Medulla oblongata (tissue), 1 donor: ENCODE results near the gene MEIS2.
"Not testable (repeated sequence)": the region's sequence is repeated elsewhere in the genome, so short reads cannot be mapped to it uniquely, and the experiment has no call there.

Experiments
- DNase-seq: peaks from one replicate; pipeline ENCODE4 v3.0.0-alpha.2; 2015; ENCODE audit errors: extremely low spot score

Gene MEIS2

DNA sequence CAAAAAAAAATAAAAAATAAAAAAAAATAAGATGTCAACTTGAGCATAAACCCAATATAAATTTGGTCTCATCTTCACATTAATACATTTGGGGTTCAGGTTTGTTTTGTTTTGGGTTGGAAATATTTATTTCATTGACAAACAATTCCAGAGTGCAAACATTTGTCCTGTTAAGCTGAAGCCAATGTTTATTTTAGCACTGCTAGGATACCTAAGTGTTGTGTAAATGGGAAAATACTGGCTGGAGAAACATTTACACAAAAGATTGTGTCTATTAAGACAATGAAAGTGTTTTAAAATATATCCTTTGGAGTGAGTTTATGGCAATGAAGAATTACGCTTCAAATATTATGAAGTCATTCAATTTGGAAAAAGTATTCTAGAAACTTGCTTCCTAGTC lies 91.1 kb downstream of the MEIS2 start:
- peak; percentile 23 for DNase-seq

DNA sequence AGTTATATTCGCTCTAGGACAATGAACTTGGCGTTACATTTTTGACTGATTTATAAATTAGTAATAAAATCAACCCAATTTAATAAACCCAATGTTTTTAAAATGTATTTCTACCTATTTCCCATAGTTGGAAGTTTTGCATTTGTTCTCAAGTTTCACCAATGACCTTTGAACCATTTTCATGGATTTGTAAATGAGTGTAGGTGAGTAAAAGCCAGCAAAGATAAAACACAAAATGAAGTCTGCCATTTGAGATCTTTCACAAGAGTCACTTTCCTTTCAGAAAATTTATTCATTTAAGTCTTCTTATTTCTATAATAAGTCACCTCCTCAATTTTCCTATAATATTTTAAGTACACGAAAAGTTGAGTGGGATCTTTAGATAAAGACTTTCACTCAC lies 92.1 kb downstream of the MEIS2 start:
- DNase-seq: no peak

- DNase-seq: no peak
These were observed 93.0 kb downstream of the MEIS2 start for GRCh38 chr15:37007301-37007700.

DNA sequence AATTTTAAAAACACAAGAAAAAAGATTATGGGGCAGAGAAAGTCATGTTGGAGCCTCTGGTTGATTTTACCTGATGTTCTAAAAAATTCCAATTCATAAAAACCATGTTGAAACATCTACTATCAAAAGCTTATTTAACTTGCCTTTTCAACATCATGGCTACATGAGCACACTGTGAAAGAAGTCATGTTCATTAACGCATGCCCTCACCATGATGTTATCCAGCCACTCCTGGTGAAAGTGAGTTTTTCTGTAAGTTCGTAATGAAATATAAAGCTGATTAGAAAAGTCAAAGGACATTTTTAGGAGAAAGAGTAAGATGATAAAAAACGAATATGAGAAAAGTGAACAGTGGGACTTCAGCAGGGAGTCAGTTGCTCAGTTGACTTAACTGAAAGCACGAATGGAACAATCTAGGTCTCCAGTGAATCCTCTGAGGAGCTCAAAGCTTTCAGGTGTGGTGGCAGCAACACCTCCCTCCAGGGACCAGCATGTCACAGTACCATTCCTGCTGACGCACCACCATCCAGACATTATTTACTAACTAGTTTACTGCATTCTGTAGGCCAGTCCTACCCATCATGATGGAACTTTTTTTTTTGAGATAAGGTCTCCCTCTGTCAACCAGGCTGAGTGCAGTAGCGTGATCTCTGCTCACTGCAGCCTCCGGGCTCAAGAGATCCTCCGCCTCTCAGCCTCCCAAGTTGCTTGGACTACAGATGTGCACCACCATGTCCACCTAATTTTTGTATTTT lies 95.2 kb downstream of the MEIS2 start:
- no peak for DNase-seq

DNA sequence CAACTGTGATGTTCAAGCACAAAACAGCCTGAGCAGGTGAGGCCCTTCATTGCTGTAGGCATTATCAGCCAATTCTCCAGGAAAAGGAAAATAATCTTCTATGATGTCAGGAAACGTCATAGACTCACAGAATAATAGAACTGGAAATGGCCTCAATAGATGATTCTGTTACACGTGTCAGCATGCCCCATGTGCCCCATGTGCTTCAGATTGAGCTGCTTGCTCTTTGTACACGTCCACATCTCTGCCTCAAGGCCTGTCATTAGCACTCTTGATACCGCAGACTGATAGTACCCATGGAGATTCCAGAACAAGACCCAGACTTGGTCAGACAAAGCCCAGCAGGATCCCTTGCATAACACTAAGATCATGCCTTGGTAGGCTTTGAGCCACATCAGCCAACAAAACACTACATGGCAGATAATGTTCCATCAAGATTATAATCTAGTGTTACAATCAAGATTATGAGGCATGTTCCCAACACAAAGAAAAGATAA lies 95.9 kb downstream of the MEIS2 start:
- DNase-seq: no peak

GRCh38 chr15:37002041-37002672 lies 98.2 kb downstream of the MEIS2 start:
- no peak for DNase-seq

DNA sequence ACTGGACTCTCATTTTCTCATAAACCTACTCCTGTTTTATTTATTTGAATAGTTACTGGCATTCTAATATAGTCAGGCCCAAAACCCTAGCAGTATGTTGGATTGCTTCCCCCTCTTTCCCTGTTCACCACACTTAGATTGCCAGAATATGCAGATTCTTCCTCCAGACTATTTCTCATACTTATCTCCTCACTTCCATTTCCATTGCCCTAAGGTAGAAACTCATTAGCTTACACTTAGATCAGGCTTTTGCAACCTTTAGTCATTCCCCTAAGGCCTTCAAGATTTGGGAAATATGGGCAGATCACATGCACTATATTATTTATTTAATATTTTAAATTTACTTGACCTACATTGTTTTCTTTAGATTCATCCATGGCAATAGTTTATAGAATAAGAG lies 98.9 kb downstream of the MEIS2 start:
- no peak for DNase-seq

- DNase-seq: no peak
These were observed 100.6 kb downstream of the MEIS2 start for GRCh38 chr15:36999778-37000177.

DNA sequence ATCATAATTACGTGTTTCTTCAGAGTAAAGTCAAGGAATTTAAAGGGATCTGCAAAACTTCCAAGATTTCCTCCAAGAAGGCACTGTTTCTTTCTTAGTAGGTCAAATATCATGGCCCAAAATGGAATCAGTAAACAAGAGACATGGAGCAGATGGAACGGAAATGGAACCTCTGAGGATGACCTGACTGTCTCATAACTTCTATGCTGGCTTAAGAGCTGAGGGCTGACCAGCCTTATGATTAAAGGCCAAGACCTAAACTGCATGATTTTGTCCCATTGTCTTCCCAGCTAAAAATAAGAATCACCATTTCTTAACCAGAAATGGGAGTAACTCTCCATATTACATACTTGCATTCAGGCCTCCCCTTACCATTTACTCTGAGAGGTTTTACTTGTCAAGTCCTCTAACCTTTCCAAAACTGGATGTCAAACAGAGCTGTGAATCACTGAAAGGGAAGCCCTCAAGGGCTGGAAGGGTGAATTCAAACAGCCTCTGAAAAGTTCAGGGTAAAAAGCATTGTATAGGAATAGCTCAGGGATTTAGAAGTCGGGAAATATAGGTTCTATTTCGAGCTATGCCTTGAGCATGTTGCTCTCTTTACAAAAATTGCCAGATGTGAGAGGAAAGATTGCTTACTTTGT lies 103.7 kb downstream of the MEIS2 start:
- no peak for DNase-seq

- DNase-seq: no peak
These were observed 104.2 kb downstream of the MEIS2 start for GRCh38 chr15:36996121-36996520.

GRCh38 chr15:36994790-36995189 lies 105.6 kb downstream of the MEIS2 start:
- no peak for DNase-seq

DNA sequence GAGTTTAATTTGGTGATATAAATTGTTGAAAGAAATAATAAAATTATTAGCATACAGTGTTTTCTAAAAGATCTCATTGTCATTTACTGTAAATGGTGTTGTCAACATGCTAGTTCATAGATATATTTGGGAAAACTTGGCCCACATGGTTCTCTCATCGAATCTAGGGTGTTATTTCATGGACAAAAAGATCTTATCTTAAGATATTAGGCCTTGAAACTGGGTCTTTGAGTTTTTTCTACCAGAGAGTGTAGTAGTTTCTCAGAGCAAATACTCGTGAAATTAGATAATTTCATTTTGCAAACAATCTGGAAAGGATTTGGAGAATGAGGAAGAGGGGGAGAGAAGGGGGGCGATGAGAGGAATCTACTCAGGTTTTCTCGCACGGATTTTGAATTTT lies 107.9 kb downstream of the MEIS2 start:
- no peak for DNase-seq

GRCh38 chr15:36988947-36989346 lies 111.4 kb downstream of the MEIS2 start:
- no peak for DNase-seq

DNA sequence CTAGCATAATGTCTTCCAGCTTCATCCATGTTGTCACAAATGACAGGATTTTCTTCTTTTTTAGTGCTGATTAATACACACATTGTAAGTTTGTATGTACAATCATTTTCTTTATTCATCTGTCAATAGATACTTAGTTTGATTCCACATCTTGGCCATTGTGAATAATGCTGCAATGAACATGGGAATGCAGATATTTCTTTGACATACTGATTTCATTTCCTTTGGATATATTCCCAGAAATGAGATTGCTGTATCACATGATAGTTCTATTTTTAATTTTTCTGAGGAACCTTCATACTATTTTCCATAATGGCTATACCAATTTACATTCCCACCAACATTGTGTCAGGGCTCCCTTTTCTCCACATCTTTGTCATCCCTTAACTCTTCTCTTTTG lies 117.9 kb downstream of the MEIS2 start:
- no peak for DNase-seq

GRCh38 chr15:36980281-36980680 lies 120.1 kb downstream of the MEIS2 start:
- DNase-seq: not testable (repeated sequence)

DNA sequence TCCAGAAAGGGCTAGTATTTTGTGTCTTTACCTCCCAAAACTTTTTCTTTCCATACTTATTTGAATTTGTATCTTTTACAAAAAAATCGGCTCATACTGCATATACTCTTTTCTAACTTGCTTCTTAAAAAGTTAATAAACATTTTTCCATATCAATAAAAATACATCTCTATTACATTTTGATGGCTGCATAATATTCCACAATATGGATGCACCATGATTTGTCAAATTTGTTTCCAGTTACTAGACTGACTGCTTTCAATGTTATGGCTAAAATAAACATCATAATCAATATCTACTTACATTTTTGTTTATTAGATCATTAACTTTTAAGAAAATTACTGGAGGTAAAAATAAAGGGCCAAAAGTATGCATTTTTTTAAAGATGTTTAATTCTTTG lies 121.7 kb downstream of the MEIS2 start:
- DNase-seq: no peak

GRCh38 chr15:36978126-36978525 lies 122.2 kb downstream of the MEIS2 start:
- no peak for DNase-seq

- DNase-seq: no peak
These were observed 122.7 kb downstream of the MEIS2 start for GRCh38 chr15:36977659-36978058.

DNA sequence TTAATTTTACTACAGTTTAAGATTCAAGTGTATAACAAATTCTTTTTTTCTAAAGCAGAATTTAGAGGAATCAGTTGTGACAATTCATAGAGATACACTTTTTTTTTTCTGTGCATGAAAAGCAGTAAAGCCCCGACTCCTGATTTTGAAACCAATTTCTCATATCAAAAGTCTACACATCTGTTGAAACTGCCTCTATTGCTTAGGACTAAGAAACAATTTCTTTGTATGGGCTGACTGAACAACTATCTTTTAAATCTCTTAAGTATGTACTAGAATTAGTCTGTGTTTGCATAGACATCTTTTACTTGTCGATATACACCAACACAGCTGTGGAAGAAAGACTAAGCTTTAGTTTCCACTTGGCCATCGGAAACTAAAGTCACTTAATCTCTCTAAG lies 127.6 kb downstream of the MEIS2 start:
- DNase-seq: no peak

- DNase-seq: no peak
These were observed 129.8 kb downstream of the MEIS2 start for GRCh38 chr15:36970522-36970921.

DNA sequence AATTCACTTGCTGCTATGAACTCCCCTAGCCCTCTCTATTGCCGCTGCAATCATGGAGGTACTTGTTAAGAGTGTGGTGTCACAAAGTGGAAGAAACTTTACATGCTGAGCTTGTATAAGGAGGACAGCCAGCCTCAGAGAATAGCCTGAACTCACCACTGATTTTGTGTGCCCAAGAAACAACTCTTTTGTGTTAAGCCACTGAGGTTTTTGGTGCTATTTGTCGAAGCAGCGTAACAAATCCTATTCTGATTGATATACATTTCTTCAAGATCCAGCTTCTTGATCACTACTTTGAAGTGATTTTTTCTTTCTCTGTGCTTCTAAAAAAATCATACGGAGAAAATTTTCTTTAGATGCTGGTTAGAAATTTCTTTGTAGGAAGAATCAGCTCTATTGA lies 132.4 kb downstream of the MEIS2 start:
- no peak for DNase-seq

DNA sequence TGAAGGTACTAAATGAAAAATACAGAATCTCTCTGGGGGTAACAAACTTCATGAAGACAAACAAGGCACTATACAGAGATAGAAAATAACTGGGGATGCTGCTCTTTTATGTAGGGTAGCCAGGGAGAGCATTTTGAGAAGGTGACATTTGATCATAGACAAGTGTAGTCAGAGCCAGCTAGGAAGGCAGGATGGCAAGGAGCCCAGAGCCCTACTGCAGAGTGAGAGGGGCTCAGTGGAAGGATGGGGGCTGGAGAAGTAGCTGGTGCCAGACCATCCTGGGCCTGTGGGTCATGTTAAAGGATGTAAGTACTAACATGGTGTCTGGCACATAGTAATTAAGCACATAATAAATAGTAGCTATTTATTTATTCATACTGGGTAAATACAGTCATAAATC lies 133.6 kb downstream of the MEIS2 start:
- DNase-seq: no peak
